Smooth muscle cell of the brain vasculature (primary cell): ENCODE results near the gene RNASE1.
"Not testable (repeated sequence)": the region's sequence is repeated elsewhere in the genome, so short reads cannot be mapped to it uniquely, and the experiment has no call there.

ENCODE experiments used
- DNase-seq: peaks from one replicate; pipeline ENCODE4 v3.0.0-alpha.2; 2012; ENCODE audit warnings: low read depth, low spot score

RNASE1 gene

GRCh38 chr14:20772650-20773049 lies 30.0 kb downstream of the RNASE1 start:
- DNase-seq = no peak

DNA sequence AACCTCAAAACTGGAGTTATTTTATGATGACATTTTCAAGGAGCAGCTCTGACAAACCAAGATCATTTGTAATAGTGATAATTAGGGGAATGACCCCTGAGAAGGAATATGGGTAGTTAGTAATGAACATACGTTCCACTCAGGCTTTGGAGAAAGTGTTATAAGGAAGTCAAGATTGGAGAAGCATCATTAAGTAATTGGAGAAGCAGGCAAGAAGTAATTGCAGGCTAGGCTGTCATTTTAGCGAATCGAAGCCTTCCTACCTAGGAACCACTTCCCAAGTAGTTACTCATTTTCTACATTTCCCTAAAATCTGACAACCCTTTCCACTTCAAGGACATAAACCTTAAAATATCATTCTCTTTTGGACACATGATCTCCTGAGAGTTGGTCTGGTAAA lies 33.2 kb downstream of the RNASE1 start:
- DNase-seq = no peak

- DNase-seq = no peak
Observed at GRCh38 chr14:20768593-20768892, 34.1 kb downstream of the RNASE1 start.

DNA sequence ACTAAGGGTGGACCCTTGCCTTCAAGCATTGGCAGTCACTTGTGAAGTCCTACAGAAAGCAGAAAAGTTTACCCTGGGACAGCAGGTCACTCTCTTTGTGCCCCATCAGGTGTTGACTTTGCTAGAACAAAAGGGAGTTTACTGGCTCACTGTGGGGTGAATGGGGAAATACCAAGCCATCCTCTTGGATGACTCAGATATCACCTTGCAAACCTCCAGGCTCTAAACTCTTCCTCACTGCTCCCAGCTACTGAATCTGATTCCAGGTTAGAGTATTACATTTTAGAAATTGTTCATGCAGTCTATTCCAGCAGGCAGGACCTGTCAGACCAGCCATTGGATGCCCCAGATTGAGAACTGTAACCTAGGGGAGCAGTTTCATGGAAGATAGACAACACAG lies 41.7 kb downstream of the RNASE1 start:
- no peak for DNase-seq

GRCh38 chr14:20759465-20759864 lies 43.2 kb downstream of the RNASE1 start:
- not testable (repeated sequence) for DNase-seq

- DNase-seq = no peak
Observed at GRCh38 chr14:20757965-20758364, 44.7 kb downstream of the RNASE1 start.

DNA sequence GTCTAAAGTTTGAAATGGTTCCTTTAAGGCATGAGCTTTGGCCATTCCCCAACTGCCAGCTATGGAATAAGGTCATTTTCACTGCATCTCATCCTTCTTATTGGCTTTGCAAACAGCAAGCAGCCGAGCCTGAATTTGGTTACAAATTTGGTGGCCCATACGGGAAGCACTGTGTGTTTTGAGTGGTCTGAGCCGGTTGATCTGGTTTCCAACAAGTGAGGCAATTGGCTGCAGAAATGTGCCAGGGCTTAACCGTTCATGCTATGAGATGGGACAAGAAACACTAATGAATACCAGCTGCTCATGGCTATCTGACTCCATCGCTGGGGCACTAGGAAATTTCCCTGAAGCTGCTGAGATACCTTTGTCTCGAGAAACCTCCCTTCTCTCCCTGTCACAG lies 47.6 kb downstream of the RNASE1 start:
- DNase-seq = no peak

- no peak for DNase-seq
Observed at GRCh38 chr14:20754308-20754707, 48.3 kb downstream of the RNASE1 start.

- no peak for DNase-seq
Observed at GRCh38 chr14:20751963-20752562, 50.6 kb downstream of the RNASE1 start.
